GM21447 (cell line): ENCODE measurements around the gene MVB12B.
A peak's percentile ranks its signal among the peaks of the same experiment; 100 is the strongest.

Source experiments
- ATAC-seq: cut with Tn5 transposase; IDR thresholded peaks from one replicate; pipeline ENCODE4 v1.9.1; 2021; ENCODE audit not compliant: unreplicated experiment

Gene MVB12B

GRCh38 chr9:126380447-126380846, 53.8 kb downstream of the MVB12B start:
- ATAC-seq: no peak

DNA sequence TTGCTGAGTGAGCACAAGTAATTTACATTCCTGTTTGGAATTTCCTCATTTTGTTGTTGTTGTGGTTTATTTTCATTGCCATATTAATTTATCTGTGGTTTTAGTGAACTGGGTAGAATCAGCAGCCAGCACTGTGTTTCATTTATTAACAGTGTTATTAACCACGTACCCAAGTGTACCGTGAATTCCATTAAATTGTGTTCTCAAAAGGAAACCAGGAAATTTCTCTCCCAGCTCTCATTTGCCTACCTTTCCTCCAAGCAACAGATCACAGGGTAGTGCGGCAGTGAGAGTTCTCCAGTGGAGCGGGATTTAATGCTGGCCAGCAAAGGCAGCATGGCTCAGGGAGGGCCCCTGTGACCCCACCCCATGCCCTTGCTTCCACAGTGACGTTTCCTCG, 54.6 kb downstream of the MVB12B start:
- no peak for ATAC-seq

- ATAC-seq: no peak
Measured at GRCh38 chr9:126383406-126384046, 56.9 kb downstream of the MVB12B start.

GRCh38 chr9:126384926-126385325, 58.3 kb downstream of the MVB12B start:
- ATAC-seq: no peak

GRCh38 chr9:126386088-126386487, 59.5 kb downstream of the MVB12B start:
- ATAC-seq: no peak

DNA sequence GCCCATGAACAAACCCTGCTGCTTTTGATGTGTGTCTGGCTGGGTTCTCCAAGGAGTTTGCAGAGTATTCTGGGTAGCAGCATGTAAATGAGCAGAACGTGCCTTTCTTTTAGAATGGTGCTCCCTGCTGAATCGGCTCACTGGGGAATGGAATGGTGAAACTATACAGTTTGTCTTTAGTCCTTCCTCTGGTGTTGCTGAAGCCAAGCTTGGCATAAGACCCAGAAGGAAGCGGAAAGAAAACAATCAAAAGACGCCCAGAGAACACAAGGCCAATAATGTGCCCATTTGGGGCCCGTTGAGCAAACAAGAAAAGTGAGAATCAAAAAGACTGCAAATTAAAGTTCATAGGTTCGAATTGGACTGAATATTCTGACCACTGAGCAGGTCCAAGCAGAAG, 60.1 kb downstream of the MVB12B start:
- ATAC-seq: no peak

GRCh38 chr9:126388964-126389708, 62.5 kb downstream of the MVB12B start:
- ATAC-seq: no peak

DNA sequence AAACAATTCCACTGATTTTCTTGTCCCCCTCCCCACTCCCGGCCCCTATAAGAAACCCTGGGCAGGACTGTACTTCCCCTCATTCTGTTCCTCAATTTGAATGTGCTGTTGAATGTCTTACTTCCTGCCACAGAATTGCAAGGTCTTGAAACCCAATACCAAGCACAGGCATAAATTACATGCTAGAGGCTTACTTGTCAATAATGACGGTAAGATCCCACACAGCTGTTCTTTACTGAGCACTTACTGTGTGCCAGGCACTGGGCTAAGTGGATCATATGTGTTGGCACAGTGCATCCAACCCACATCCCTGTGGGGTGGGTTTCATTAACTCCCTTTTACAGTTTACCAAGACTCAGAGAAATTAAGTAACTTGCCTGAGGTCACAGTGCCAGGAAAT, 63.4 kb downstream of the MVB12B start:
- ATAC-seq: no peak

- no peak for ATAC-seq
Measured at GRCh38 chr9:126390923-126391322, 64.3 kb downstream of the MVB12B start.

DNA sequence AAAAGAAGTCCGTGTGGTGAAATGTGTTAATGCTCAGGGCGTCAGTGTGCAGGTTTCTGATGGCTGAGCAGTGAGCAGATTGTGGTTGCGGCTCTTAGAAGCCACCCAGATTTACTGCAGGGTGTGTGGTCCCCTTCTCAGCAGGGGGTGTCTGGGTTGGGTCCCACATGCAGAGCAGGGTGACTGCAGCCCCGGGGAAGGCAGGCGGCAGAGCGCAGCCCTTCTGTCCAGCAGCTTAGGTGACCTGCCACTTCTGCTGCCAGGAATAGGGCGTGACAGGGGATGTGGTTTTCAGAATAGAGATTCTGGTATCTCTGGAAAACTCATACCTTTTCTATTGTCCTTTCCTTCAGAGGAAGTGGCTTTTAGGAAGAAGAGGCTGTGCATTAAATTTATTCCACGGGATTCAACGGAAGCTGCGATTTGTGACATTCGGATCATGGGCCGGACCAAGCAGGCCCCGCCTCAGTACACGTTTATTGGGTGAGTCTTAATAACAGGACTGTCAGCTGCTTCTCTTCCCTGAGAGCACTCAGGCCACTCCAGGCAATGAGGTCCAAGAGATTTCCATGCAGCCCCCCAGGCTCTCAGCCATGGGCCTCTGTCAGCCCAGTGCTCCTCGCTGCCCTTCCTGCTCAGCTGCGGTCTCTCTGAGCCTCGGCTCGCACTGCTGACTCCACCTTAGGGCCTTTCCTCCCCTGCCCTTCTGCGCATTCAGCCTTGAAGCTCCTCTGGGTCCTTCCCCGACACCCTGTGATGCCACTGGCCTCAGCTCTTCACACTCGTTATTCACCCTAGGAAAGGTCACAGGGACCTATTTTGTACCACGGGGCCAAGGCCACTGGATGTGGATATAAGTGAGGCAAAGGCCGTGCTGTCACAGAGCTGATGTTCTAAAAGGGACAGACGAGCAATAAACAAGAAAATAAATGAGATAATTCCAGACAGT, 65.4 kb downstream of the MVB12B start:
- ATAC-seq: no peak

DNA sequence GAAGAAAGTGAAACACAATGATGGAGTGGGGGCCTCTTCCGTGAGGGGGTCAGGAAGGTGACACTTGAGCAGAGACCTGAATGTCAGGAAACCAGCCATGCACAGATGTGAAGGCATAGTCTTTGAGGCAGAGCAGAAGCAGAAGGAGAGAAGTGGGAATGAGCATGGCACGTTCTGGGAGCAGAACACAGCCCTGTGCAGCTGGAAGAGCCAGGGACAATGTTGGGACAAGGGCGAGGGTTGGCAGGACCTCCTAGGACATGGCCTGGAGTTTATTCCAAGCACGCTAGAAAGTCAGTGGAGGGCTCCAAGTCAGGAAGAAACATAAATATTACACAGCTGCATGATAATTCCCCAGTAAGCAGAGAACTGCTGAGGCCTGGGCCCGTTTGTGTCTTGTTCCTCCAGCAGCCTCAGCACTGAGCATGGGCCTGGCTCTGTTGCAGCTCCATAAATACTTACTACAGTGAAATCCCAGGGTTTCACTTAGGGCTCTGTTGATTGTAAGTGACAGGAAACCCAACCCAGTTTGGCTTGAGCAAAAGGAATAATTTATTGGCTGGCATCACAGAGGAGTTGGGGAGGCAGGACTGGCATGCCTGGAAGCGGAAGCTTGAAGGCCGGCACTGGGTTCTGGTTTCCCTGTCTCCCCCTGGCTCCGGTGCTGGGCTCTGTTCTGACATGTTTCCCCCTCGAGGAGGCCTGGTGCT, 66.2 kb downstream of the MVB12B start:
- no peak for ATAC-seq

DNA sequence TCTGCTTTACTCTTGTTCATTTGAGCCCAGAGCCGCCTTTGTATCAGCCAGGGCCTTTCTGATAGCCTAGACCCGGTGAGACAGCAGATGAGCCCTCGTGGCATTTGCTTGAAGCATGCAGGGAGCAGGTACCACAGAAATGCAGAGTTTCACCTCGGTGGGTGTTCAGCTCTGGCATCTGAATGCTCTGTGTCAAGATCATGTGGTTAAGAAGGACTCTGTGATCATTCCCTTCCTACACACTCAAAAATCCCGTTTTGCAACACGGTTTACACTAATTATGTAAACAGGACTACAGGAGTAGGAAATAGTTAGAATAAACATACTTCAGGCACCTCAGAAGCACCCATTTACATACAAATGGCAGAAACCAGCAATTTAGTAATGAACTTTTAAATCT, 67.2 kb downstream of the MVB12B start:
- no peak for ATAC-seq

DNA sequence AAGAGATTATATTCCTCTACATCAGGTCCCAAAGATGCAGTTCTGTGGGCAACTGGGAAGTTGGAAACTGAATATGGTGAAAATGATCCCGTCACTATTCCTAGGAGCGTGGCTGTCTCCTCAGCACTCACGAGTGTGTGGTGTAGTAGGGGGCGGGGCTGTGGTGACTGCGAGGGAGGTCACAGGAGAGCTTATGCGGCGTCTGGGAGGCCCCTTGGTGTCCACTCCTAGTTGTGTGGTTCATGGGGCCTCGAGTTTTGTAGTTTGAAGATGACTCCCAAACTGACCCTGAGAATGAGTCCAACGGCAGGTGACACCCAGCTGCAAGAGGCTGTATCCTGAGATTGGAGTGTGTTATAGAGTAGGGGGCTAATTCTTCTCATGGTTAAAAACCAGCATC, 68.2 kb downstream of the MVB12B start:
- no peak for ATAC-seq

DNA sequence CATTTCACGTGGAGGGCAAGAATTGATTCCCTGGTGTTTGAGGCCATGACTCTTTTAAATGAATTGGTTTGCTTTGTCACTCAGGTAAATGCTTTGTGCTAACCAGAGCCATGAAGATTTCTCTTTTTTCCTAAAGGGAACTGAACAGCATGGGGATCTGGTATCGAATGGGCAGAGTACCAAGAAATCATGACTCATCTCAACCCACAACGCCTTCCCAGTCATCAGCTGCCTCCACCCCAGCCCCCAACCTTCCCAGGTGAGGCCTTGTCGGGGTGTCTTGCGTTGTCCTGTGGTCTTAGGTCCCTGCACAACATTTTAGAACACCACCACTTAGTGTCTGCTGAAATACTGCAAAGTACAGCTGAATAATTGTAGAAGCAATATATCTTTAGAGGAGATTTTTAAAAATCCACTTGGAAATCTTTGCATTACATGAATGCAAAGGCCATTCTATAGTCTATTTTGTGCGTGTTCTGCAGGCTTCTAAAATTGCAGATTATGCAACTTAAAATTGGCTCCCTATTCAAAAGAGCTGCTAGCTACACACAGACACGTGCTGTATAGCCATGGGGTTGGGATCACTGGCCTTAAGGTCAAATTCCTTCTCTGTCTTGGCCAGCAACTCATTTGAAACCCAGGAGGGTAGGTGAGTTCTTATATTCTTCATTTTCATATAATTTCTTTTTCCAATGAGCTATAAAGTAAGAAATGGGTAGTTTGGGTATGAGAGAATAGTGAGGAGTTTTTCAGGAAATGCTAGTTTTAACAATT, 69.0 kb downstream of the MVB12B start:
- ATAC-seq: no peak

GRCh38 chr9:126397056-126397455, 70.4 kb downstream of the MVB12B start:
- ATAC-seq: peak; percentile 81

- ATAC-seq: no peak
Measured at GRCh38 chr9:126398403-126399058, 71.9 kb downstream of the MVB12B start.

DNA sequence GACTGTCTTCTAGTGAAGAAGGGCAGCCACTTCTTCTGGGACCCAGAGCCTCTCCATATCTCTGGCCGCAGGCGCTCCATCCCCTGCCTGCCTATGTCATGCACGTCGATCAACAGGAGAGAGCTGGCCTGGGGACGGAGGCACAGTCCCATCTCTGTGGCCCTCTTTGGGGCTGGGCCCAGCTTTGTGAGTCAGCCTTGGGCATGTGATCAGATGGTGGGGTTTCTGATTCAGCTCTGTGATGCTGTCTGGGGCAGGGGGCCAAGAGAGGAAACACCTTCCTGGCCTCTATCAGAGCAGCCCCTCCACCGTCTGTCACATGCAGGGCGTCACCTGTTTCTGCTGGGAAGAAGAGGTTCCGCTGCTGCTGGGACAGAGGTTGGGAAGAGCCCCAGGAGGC, 72.6 kb downstream of the MVB12B start:
- no peak for ATAC-seq

DNA sequence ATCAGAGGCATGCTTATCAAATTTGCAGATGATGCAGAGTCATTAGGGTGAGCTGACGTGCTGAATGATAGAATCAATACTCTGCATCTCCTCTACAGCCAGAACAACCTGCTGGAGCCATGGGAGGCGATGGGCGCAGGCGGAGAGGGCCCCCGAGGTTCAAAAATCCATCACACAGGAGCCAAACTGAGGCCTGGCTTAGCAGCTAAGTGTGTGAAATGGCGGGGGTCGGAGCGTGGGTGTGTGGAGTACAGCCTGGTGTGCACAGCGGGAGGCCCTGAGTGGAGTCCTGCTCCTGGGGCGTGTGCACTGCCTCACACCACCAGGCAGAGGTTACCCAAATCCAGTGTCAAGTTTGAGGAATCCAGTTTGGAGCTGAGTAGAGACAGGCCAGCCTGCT, 73.2 kb downstream of the MVB12B start:
- no peak for ATAC-seq

- ATAC-seq: no peak
Measured at GRCh38 chr9:126400571-126400970, 73.9 kb downstream of the MVB12B start.

GRCh38 chr9:126401107-126401506, 74.5 kb downstream of the MVB12B start:
- ATAC-seq: no peak
